ENCODE measurements around the gene TRIP13.

Gene TRIP13

DNA sequence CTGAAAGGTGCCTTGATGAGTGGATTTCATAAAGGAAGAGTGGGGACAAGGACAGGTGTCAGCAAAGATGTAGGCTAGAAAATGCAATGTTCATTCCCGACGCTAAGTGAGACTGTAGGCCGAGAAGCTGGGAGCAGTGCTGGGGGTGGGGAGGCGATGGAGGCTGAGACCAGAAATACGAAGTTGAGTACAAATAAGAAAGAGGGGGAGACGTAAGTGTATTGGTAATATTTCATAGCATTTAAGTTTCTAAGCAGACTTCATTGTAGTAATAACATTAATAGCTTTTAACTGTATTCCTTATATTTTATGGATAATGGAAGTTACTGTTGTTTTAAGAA, 11.0 kb downstream of the TRIP13 start:
- Histone ChIP-seq H3K4me1 (ENCODE audit: control insufficient read depth, insufficient read depth, low read length) (no peaks in the 10 kb centered on the region), H3K9me3 (ENCODE audit: control insufficient read depth, insufficient read depth, low read depth, low read length) (no peaks in the 10 kb centered on the region), H3K4me3 (ENCODE audit: low read depth, low read length) (no peak overlapping the region), H3K36me3 (ENCODE audit: control insufficient read depth in 2 of 2, insufficient read depth in 1 of 2, low read length in 2 of 2) (peaks cover 65 to 86% of the 10 kb centered on the region in 2 experiments), H3K27ac (ENCODE audit: extremely low read depth, low read depth, low read length) (no peak overlapping the region)
- POLR2A ChIA-PET, result interaction anchor here (1.3 kb wide), 1 partner anchor 457 kb away, joined by 5 read pairs; no protein-coding TSS in a partner anchor
- CTCF ChIA-PET, result interaction anchor here (0.5 to 5.2 kb wide), 7 partner anchors 9 to 457 kb away, joined by 3 to 39 read pairs (median 3); partner anchors contain the start of genes BRD9 and TRIP13
- TF ChIP-seq ZNF521 (tag by site-specific recombination; IDR thresholded peaks at IDR 0.05) (no peak), ZNF747 (tag by site-specific recombination; IDR thresholded peaks at IDR 0.05) (no peak), HOXD13 (CRISPR knock-in tag; IDR thresholded peaks at IDR 0.05; ENCODE audit: borderline replicate concordance) (no peak), ZNF677 (tag by site-specific recombination; IDR thresholded peaks at IDR 0.05) (no peak), ZNF416 (tag by site-specific recombination; IDR thresholded peaks at IDR 0.05) (no peak), ZNF596 (tag by site-specific recombination; IDR thresholded peaks at IDR 0.05) (no peak)
- TF ChIP-seq, protein P1, sequence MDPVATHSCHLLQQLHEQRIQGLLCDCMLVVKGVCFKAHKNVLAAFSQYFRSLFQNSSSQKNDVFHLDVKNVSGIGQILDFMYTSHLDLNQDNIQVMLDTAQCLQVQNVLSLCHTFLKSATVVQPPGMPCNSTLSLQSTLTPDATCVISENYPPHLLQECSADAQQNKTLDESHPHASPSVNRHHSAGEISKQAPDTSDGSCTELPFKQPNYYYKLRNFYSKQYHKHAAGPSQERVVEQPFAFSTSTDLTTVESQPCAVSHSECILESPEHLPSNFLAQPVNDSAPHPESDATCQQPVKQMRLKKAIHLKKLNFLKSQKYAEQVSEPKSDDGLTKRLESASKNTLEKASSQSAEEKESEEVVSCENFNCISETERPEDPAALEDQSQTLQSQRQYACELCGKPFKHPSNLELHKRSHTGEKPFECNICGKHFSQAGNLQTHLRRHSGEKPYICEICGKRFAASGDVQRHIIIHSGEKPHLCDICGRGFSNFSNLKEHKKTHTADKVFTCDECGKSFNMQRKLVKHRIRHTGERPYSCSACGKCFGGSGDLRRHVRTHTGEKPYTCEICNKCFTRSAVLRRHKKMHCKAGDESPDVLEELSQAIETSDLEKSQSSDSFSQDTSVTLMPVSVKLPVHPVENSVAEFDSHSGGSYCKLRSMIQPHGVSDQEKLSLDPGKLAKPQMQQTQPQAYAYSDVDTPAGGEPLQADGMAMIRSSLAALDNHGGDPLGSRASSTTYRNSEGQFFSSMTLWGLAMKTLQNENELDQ (tag by site-specific recombination; IDR thresholded peaks at IDR 0.05; ENCODE audit: low read depth), result no peak
- TF ChIP-seq, protein P2, sequence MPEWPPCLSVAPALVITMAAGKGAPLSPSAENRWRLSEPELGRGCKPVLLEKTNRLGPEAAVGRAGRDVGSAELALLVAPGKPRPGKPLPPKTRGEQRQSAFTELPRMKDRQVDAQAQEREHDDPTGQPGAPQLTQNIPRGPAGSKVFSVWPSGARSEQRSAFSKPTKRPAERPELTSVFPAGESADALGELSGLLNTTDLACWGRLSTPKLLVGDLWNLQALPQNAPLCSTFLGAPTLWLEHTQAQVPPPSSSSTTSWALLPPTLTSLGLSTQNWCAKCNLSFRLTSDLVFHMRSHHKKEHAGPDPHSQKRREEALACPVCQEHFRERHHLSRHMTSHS (tag by site-specific recombination; IDR thresholded peaks at IDR 0.05), result no peak
- TF ChIP-seq, protein P3, sequence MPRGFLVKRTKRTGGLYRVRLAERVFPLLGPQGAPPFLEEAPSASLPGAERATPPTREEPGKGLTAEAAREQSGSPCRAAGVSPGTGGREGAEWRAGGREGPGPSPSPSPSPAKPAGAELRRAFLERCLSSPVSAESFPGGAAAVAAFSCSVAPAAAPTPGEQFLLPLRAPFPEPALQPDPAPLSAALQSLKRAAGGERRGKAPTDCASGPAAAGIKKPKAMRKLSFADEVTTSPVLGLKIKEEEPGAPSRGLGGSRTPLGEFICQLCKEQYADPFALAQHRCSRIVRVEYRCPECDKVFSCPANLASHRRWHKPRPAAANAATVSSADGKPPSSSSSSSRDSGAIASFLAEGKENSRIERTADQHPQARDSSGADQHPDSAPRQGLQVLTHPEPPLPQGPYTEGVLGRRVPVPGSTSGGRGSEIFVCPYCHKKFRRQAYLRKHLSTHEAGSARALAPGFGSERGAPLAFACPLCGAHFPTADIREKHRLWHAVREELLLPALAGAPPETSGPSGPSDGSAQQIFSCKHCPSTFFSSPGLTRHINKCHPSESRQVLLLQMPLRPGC (tag by site-specific recombination; IDR thresholded peaks at IDR 0.05), result no peak

DNA sequence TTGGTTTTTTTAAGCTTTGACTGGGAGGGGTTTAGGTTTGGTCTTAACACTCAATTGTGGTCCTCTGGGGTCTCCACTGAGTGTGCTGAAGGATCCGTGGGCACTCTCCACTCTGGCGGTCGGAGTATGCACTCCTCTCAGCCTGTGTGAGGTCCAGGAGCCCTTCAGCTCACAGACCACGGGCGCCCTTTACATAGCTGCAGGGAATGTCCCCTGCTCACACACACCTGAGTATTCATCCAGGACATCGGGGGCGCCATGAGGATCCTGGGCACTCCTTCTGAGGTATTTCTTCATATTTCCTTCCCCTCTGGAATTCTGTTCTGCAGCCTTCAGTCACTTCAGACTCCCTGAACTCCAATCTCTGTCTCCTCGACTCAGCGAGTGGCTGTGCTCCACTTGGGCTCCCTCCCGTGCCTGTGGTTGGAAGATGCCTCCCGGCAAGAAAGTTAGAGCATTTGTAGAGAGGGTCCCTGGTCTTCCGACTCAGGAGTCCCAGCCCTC, 12.5 kb downstream of the TRIP13 start:
- Histone ChIP-seq H3K4me3 (ENCODE audit: low read depth, low read length) (no peak overlapping the region), H3K9me3 (ENCODE audit: control insufficient read depth, insufficient read depth, low read depth, low read length) (no peaks in the 10 kb centered on the region), H3K4me1 (ENCODE audit: control insufficient read depth, insufficient read depth, low read length) (no peaks in the 10 kb centered on the region), H3K27ac (ENCODE audit: extremely low read depth, low read depth, low read length) (no peak overlapping the region), H3K36me3 (ENCODE audit: control insufficient read depth in 2 of 2, insufficient read depth in 1 of 2, low read length in 2 of 2) (peaks cover 68 to 94% of the 10 kb centered on the region in 2 experiments)
- POLR2A ChIA-PET, result interaction anchor here (1.5 kb wide), 1 partner anchor 12 kb away, joined by 4 read pairs; the partner anchor contains the start of genes BRD9 and TRIP13
- CTCF ChIA-PET, result interaction anchor here (0.6 to 5.2 kb wide), 9 partner anchors 9 to 459 kb away, joined by 3 to 39 read pairs (median 8); partner anchors contain the start of genes BRD9 and TRIP13
- TF ChIP-seq ZNF843 (tag by site-specific recombination; IDR thresholded peaks at IDR 0.05) (no peak), ZNF404 (tag by site-specific recombination; IDR thresholded peaks at IDR 0.05) (no peak), SP3 (tag by site-specific recombination; IDR thresholded peaks at IDR 0.05) (no peak), GFI1B (tag by site-specific recombination; IDR thresholded peaks at IDR 0.05) (no peak)
- TF ChIP-seq, protein P4, sequence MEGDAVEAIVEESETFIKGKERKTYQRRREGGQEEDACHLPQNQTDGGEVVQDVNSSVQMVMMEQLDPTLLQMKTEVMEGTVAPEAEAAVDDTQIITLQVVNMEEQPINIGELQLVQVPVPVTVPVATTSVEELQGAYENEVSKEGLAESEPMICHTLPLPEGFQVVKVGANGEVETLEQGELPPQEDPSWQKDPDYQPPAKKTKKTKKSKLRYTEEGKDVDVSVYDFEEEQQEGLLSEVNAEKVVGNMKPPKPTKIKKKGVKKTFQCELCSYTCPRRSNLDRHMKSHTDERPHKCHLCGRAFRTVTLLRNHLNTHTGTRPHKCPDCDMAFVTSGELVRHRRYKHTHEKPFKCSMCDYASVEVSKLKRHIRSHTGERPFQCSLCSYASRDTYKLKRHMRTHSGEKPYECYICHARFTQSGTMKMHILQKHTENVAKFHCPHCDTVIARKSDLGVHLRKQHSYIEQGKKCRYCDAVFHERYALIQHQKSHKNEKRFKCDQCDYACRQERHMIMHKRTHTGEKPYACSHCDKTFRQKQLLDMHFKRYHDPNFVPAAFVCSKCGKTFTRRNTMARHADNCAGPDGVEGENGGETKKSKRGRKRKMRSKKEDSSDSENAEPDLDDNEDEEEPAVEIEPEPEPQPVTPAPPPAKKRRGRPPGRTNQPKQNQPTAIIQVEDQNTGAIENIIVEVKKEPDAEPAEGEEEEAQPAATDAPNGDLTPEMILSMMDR (tag by site-specific recombination; IDR thresholded peaks at IDR 0.05), result no peak

DNA sequence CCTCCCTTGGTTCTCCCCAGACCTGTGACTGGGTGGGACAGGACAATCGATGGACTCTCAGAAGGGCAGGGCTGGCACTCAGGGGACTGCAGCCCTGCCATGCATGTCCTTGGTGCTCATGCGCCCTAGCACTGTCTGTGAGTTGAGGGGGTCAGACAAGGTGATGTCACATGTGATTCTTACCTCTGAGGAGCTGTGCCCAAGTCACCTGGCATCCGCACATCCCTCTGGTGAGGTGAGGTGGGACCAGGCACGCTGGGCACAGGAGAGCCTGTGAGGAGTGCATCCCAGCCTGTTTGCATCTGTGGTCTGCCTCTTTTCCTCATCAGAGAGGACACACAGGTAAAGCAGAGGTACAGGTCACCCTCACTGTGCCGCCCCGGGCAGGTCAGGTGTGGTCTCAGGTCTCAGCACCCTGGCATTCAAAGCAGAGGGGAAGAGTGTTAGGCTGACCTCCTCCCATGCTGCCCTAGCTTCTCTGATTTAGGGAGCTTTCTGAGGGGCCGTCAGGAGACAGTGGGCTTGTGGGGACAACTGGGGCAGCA, 14.8 kb downstream of the TRIP13 start:
- Histone ChIP-seq H3K36me3 (ENCODE audit: control insufficient read depth in 2 of 2, insufficient read depth in 1 of 2, low read length in 2 of 2) (peaks cover 59 to 91% of the 10 kb centered on the region in 2 experiments), H3K27ac (ENCODE audit: extremely low read depth, low read depth, low read length) (no peak overlapping the region), H3K4me1 (ENCODE audit: control insufficient read depth, insufficient read depth, low read length) (no peaks in the 10 kb centered on the region), H3K4me3 (ENCODE audit: low read depth, low read length) (no peak overlapping the region), H3K9me3 (ENCODE audit: control insufficient read depth, insufficient read depth, low read depth, low read length) (no peaks in the 10 kb centered on the region)
- ChIA-PET POLR2A (no interaction called here), CTCF (interaction anchor here (0.5 kb wide), 1 partner anchor 18 kb away, joined by 4 read pairs; no protein-coding TSS in a partner anchor)
- TF ChIP-seq ZNF416 (tag by site-specific recombination; IDR thresholded peaks at IDR 0.05) (no peak), OVOL3 (tag by site-specific recombination; IDR thresholded peaks at IDR 0.05) (no peak), ZXDB (tag by site-specific recombination; IDR thresholded peaks at IDR 0.05) (no peak), ZNF394 (tag by site-specific recombination; IDR thresholded peaks at IDR 0.05; ENCODE audit: borderline replicate concordance) (no peak), TCF7L2 (IDR thresholded peaks at IDR 0.05; ENCODE audit: borderline replicate concordance, low read depth, low read length) (no peak), ZNF670 (tag by site-specific recombination; IDR thresholded peaks at IDR 0.05; ENCODE audit: low read depth) (no peak), ZNF121 (tag by site-specific recombination; IDR thresholded peaks at IDR 0.05) (no peak), MYNN (tag by site-specific recombination; IDR thresholded peaks at IDR 0.05; ENCODE audit: borderline replicate concordance) (no peak), YY2 (tag by site-specific recombination; IDR thresholded peaks at IDR 0.05) (no peak), ZNF2 (tag by site-specific recombination; IDR thresholded peaks at IDR 0.05) (no peak), ZNF324 (tag by site-specific recombination; IDR thresholded peaks at IDR 0.05) (no peak)

All from HEK293 (cell line).